GM18951 (cell line): ENCODE results near the gene RAB40C.

Source experiments
- POLR2A ChIP-seq: IDR thresholded peaks from 4 replicates; pipeline ENCODE4 v1.6.1; 2011; ENCODE audit warnings: mild to moderate bottlenecking; ENCODE audit not compliant: insufficient read length, insufficient read depth; ENCODE audit errors: extremely low read depth
- in situ Hi-C: fragments of 300-500 bp; cut with MboI; formaldehyde crosslinking; loops from one replicate; pipeline ENCODE4 v1.12.0; 2022; ENCODE audit warnings: low sequenced_read_pairs, mixed read lengths, inconsistent platforms; ENCODE audit not compliant: unreplicated experiment

Gene RAB40C

DNA sequence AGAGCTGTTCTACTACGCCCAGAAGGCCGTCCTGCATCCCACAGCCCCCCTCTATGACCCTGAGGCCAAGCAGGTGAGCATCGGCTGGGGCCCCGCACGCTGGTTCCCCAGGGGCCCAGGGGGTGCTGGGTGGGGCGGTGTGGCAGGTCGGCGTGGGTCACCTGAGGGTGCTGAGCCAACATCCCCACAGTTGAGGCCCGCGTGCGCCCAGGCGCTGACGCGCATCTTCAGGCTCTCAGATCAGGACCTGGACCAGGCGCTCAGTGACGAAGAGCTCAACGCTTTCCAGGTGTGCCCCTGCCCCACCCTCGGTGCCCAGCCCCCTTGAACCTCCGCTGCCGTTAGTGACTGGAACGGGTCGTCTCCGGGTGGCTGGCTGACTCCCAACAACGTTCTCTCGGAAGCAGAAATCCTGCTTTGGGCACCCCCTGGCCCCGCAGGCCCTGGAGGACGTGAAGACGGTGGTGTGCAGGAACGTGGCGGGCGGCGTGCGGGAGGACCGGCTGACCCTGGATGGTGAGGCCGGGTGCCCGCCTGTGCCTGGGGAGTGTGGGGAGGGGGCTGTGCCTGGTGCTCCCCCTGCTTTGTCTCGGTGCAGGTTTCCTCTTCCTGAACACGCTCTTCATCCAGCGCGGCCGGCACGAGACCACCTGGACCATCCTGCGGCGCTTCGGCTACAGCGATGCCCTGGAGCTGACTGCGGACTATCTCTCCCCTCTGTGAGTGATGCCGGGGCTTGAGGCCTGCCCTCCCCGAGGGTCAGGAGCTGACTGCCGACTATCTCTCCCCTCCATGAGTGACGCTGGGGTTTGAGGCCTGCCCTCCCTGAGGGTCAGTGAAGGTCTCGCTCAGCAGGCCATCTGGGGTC, 80.9 kb downstream of the RAB40C start:
- in situ Hi-C loops = no loop called here
- no peak for TF ChIP-seq POLR2A

DNA sequence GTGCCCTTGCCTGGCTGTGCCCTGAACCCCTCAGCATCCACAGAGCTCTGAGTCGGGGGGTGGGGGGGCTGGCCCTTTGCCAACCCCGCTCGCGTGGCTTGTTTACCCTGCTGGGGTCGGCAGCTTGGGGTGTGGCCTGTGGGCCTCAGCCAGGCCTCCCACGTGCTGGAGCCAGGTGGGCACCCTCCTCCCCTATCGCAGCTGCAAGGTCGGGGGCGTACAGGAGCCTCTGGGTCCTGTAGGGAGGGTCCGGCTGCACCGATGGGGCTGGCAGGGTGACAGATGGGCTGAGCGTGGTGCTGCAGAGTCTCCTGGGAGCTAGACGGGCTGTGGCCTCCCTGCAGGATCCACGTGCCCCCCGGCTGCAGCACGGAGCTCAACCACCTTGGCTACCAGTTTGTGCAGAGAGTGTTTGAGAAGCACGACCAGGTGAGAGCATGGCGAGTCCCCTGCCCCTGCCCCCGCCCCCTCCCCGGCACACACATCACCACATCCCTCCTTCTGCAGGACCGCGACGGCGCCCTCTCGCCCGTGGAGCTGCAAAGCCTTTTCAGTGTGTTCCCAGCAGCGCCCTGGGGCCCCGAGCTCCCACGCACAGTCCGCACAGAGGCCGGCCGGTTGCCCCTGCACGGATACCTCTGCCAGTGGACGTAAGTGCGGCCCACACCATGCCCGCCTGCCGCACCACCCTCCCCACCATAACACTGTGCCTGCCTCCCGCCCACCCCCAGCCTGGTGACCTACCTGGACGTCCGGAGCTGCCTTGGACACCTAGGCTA, 81.7 kb downstream of the RAB40C start:
- in situ Hi-C loops = no loop called here

DNA sequence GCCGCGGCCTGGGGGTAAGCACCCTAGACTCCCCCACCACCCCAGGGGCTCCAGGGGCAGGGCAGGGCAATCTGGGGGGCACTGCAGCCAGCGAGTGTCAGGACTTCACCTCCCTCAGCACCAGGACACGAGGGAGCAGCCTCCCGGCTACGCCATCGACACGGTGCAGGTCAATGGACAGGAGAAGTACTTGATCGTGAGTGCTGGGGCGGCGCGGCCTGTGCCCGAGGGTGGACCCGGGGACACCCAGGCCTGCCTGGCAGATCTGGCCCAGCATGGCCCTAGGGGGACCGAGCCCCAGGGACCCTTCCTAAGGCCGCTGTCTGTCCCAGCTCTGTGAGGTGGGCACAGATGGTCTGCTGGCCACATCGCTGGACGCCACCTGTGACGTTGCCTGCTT, 82.5 kb downstream of the RAB40C start:
- no peak for TF ChIP-seq POLR2A
- in situ Hi-C loops = no loop called here

More for the DNA sequence above, 81.7 kb downstream of the RAB40C start:
- TF ChIP-seq POLR2A = no peak

DNA sequence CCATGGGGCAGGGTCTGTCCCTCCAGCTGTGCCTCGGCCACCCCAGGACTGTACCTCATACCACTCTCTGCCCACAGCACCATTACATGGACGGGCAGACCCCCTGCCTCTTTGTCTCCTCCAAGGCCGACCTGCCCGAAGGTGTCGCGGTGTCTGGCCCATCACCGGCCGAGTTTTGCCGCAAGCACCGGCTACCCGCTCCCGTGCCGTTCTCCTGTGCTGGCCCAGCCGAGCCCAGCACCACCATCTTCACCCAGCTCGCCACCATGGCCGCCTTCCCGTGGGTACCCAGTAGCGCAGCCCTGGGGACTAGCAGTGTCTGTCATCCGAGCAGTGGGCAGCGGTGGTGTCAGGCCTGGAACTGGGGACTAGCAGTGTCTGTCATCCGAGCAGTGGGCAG, 83.0 kb downstream of the RAB40C start:
- in situ Hi-C loops = no loop called here
- TF ChIP-seq POLR2A = no peak

DNA sequence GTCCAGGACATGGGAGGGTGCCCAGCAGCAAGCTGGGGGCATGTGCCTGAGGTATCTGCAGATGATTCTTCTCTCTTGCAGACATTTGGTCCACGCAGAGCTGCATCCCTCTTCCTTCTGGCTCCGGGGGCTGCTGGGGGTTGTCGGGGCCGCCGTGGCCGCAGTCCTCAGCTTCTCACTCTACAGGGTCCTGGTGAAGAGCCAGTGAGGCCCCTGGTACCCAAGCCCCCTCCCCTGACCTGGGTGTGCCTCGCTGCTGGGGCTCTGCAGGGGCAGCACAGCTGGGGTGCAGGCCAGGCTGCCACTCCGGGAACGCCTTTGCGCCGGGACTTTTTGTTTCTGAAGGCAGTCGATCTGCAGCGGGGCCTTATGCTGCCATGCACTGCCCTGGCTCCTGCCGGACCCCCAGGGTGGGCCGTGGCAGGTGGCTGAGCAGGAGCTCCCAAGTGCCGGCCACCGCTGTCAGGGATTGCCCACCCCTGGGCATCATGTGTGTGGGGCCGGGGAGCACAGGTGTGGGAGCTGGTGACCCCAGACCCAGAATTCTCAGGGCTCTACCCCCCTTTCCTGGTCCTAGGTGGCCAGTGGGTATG, 83.6 kb downstream of the RAB40C start:
- no peak for TF ChIP-seq POLR2A
- in situ Hi-C loops = no loop called here

DNA sequence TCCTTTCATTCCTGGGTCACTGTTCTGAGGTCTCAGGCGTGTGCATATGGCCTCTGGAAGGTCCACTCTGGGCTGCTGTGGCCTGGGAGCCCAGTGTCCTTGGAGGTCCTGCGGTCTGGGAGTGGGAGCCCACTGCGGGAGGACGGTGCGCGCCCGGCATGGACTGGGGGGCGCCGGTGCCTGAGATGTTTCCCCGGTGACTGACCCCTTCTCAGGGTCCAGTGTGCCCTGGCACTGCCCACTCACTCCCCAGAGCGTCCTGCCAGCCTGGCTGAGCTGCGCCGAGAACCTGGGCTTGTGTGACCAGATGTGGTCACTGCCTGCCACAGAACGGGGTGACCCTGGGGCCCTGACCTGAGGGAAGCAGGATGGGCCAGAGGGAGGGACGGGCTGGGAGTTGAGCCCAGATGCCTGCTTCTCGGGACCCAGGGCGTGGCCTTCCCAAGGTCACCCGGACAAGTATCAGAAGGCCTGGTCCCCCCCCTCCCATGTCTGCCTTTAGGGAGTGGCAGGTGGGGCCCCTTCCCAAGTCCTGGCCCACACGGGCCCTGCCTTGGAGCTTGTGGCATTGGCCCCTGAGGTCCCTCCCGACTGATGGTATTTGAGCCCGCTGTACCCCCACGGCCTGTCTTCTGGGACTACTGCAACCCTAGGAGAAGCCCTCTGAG, 84.5 kb downstream of the RAB40C start:
- in situ Hi-C loops = no loop called here

DNA sequence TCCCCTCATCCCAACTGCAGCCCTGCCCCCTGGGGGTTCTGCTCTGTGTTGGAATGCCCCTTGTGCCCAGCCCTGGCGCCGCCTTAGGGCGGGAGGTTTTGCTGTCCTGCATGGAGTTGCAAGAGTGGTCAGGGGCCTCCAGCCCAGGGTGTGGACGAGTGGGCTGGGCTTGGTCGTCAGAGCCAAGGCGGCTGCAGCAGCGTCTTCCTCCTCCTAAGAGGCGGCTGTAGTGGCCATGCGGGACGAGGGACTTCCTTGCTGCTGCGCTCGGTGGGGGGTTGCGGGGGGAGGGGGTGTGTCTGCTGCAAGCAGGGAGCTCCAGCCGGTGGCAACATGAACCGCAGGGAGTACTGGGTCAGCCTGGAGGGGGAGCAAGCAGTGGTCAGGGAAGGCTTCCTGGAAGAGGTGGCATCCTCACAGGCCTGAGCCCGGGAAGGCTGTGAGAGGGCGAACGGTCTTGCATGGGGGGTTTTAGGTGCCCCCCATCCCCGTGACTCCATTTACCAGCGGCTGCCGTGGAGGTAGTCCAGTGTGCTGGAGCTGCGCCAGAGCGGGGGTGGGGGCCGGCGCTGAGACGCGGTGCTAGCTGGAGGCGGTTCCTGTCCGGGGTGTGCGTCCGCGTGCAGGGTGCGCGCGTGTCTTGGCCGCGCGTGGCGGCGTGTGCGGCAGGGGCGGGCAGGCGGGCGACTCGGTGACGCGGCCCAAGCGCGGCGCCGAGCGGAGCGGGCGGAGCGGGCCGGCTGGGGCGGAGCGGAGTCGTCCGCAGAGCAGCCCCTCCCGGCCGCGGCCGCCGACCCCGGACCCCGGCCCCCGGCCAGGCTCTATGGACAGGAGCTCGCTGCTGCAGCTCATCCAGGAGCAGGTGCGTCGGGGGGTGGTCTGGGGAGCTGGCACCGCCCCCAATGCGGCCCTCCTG, 85.4 kb downstream of the RAB40C start, which contains the start of gene RHBDL1:
TSS of gene RHBDL1 (plus strand) at position 704 of the 916 bp plus-strand sequence. CDS start at position 824, 120 bp downstream.
- no peak for TF ChIP-seq POLR2A
- in situ Hi-C loops = no loop called here

More for the DNA sequence above, 84.5 kb downstream of the RAB40C start:
- TF ChIP-seq POLR2A = no peak

DNA sequence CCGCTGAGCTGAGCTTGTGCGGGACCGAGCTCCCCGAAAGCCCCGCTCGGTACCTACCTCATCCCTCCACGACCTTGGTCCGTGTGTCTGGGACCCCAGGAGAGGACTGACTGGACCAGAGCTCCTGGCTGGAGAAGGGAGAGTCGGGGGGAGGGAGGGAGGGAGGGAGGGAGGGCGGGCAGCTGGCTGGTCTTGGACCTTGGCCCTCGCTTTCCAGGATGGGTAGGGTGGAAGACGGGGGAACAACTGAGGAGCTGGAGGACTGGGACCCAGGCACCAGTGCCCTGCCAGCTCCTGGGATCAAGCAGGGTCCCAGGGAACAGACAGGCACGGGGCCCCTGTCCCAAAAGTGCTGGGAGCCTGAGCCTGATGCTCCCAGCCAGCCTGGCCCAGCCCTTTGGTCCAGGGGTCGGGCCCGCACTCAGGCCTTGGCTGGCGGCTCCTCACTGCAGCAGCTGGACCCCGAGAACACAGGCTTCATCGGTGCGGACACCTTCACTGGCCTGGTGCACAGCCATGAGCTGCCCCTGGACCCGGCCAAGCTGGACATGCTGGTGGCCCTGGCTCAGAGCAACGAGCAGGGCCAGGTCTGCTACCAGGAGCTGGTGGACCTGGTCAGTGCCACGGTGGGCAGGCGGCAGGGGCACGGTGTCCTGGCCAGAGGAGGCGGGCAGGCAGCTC, 86.2 kb downstream of the RAB40C start:
- in situ Hi-C loops = no loop called here
- no peak for TF ChIP-seq POLR2A

DNA sequence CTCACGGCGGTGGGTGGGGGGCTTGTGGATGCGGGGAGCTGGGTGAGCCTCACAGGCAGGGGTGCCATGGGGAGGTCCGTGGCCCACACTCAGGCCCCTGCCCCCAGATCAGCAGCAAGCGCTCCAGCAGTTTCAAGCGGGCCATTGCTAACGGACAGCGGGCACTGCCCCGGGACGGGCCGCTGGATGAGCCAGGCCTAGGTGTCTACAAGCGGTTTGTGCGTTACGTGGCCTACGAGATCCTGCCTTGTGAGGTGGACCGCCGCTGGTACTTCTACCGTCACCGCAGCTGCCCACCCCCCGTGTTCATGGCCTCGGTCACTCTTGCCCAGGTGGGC, 86.7 kb downstream of the RAB40C start:
- TF ChIP-seq POLR2A = no peak
- in situ Hi-C loops = no loop called here

DNA sequence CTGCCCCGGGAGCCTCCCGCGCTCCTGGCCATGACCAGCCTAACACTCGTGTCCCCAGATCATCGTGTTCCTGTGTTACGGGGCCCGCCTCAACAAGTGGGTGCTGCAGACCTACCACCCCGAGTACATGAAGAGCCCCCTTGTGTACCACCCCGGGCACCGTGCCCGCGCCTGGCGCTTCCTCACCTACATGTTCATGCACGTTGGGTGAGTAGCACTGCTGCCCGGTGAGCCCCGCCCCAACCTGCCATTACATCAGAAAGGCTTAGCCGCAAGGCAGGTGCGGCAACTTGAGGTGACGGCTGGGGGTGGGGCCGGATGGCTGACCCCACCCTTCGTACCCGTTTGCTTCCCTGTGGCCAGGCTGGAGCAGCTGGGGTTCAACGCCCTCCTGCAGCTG, 87.0 kb downstream of the RAB40C start:
- TF ChIP-seq POLR2A = no peak
- in situ Hi-C loops = no loop called here

DNA sequence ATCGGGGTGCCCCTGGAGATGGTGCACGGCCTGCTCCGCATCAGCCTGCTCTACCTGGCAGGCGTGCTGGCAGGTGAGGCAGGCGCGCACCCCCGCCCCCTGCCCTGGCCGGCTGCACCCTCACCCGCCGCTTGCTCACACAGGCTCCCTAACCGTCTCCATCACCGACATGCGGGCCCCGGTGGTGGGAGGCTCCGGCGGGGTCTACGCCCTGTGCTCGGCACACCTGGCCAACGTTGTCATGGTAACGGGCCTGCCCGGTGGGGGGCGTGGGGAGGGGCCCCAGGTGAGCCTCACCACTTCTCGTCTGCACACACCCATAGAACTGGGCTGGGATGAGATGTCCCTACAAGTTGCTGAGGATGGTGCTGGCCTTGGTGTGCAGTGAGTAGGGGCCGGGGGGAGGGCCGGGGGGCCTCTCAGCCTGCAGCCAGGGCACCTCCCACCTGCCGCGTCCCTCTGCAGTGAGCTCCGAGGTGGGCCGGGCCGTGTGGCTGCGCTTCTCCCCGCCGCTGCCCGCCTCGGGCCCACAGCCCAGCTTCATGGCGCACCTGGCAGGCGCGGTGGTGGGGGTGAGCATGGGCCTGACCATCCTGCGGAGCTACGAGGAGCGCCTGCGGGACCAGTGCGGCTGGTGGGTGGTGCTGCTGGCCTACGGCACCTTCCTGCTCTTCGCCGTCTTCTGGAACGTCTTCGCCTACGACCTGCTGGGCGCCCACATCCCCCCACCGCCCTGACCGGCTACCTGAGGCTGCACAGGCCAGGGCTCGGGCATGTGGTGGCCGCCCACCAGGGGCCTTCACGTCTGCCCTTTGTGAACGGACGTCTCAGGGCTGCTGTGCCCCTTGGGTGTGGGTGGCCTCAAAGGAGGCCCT, 87.7 kb downstream of the RAB40C start:
- in situ Hi-C loops = no loop called here
- no peak for TF ChIP-seq POLR2A
